GM21526 (cell line): ENCODE results near the gene DPP4.
"Not testable (repeated sequence)": the region's sequence is repeated elsewhere in the genome, so short reads cannot be mapped to it uniquely, and the experiment has no call there.

Source experiments
- ATAC-seq: cut with Tn5 transposase; IDR thresholded peaks from one replicate; pipeline ENCODE4 v1.9.1; 2021; ENCODE audit warnings: moderate library complexity; ENCODE audit not compliant: unreplicated experiment, low FRiP score

DPP4 gene

GRCh38 chr2:162060532-162060931 lies 13.5 kb downstream of the DPP4 start:
- ATAC-seq: no peak

- ATAC-seq: peak; percentile 83
These were observed 14.9 kb downstream of the DPP4 start for GRCh38 chr2:162058973-162059668.

GRCh38 chr2:162057426-162057825 lies 16.6 kb downstream of the DPP4 start:
- no peak for ATAC-seq

- no peak for ATAC-seq
These were observed 17.1 kb downstream of the DPP4 start for GRCh38 chr2:162056796-162057399.

DNA sequence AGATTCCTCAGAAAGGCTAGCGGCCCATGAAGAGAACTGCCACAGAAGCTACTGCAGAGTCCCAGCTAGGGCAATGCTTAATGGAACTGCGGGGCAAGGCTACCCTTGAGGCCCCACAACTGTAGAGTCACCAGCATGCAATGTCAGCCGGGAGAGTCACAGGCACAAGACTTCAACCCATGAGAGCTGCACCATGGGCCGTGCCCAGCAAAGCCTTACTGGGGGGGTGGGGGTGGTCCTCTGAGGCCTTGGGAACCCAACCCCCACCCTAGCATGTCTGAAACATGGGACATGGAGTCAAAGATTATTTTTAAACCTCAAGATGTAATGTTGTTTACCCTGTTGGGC lies 20.2 kb downstream of the DPP4 start:
- no peak for ATAC-seq

DNA sequence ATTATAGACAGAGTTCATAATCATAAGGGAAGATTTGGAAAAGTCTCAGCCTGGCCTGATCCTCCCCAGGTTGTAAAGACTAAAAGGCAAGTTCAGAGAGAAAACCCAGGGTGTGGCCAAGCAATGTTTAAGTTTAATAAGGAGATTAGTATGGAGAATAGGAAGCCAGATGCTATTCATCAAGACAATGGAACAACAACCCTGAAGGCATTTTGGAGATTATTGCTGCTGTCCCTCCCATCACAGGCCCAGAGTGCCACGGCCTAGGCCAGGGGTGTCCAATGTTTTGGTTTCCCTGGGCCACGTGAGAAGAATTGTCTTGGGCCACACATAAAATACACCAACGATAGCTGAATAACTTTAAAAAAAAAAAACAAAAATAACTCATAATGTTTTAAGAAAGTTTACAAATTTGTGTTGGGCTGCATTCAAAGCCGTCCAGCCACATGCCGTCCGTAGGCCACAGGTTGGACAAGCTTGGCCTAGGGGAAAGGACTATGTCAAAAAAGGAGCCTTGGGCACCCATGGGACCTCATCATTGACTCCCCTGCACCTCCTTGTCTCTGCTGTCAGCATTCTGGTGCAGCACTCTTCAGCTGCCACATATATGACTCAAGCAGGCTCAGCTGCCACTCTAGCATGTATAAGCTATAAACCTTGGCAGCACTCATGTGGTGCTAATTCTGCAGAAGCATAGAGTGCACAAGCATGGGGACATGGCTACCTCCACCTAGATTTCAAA lies 20.8 kb downstream of the DPP4 start:
- ATAC-seq: no peak

DNA sequence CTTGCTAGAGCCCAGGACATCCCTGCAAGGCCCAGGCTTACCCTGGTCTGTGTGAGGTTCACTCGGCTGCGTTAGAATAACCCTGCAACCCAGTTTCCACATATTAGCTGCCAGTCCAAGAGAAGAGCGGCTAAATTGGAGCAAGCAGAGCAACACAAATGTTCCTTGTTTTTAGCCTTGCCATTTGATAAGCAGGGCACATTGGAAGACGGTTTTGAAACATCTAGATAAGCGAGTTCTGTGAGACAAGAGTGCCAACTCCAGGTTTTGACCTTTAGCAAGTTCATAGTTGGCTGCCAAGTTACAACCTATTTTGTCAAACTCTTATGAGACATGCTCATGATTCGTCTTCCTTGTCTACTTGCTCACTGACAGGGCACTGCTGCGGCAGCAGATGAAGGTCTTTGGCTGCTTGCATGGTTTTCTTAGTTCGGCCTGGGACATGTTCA lies 23.5 kb downstream of the DPP4 start:
- no peak for ATAC-seq

GRCh38 chr2:162049089-162049488 lies 24.9 kb downstream of the DPP4 start:
- not testable (repeated sequence) for ATAC-seq

GRCh38 chr2:162044586-162044985 lies 29.4 kb downstream of the DPP4 start:
- ATAC-seq: no peak

DNA sequence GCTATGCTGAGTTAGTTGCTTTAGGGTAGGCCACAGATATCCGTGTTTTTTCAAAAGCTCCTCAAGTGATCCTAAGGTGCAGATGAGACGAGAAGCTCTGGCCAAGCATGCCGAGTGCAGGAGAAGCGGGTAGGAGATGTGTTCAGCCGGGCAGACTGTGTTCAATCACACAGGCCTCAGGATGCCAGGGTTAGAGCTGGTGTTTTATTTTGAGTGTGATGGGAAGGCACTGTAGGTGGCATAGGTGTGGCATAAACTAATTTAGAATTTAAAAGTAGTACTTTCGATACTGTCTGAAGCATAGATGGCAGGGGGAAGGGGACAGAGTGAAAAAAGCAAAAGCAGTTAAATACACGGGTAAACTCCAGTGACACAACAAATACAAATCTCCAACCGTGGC lies 30.9 kb downstream of the DPP4 start:
- ATAC-seq: no peak

DNA sequence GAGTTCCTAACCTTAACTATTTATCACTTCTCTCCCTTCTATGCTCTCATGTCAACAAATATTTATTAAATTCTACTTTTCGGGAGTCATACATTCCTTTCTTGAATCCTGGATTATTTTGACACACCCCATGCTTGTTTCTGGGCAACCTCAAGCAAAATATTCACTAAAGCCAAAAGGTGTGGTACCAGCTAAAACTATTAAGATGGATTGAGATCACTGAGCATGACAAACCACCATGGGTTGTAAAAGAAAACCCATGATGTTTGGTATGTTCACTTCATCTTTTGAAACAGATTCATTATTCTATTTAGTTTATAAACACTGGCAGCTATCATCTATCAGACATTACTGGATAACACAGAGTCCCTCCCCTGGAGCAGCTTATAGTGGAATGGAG lies 32.5 kb downstream of the DPP4 start:
- no peak for ATAC-seq

DNA sequence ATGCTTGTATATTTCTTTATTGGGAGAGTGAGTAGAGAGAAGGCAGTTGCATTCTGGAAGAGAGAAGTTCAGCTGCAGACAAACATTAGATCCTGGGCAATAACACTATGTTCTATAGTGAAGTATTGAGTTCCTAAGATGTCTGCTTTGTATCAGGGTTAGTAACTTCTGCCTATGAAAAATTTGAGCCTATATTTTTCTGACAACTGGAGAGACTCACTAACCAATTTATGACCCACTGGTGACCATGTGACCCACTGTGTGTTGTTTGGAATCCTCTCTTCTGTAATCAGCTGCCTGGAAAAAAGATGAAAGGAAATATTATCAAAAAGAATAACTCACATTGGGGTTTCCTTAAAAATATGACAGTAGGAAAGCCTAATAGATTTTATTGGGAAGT lies 35.3 kb downstream of the DPP4 start:
- no peak for ATAC-seq

- no peak for ATAC-seq
These were observed 36.1 kb downstream of the DPP4 start for GRCh38 chr2:162037886-162038285.

DNA sequence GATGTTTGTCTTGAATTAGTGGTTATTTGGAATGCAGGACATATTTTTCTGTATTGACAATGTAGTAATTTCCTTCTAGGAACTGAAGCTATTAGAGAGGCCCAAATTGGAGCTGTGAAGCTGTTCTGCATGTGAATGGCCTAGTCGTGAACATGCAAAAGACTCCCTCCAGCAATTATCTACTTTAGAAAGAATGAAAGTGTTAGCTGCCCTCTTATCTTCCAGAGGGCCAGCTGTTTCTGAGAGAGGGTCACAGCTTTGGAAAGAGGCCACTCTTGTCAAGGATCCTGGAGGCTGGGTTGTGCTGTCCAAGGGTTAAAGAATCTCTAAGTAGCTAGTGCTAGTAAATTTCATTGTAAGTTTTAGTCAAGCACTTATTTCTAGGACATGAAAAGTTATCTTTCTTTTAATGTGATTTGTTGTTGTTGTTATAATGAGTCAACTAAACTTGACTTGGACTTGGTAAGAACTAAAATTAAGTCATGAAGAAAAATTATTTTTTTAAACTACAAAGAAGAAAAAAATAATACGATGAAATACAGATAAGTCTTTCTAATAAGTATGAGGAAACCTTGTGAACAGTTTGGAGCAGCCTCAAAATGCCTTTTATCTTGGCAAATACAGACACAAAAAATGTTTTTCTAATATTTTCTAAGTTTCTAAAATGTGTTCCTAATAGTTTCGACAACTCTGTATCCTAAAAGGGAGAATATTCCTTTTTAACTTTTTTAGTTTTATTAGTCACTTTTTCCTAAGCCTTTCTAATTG lies 36.8 kb downstream of the DPP4 start:
- no peak for ATAC-seq

DNA sequence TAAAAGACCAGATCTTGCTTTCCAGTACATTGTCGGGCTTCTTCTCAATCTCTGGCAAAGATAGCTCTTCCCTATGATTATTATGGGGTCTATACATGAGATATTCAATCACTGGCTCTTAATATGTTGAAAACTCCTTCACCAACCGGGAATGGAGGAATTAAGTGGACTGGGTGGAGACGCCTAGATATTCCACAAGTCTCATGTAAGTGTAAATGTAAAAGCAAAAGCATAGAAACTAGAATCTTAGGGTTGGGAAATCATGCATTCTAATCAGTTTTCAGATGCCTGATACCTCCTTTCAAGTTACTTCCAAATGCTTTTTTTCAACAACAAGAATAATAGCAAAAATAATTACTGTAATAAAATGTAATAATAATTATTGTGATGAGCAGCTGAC lies 38.0 kb downstream of the DPP4 start:
- ATAC-seq: no peak

GRCh38 chr2:162030363-162031190 lies 43.4 kb downstream of the DPP4 start:
- ATAC-seq: no peak

DNA sequence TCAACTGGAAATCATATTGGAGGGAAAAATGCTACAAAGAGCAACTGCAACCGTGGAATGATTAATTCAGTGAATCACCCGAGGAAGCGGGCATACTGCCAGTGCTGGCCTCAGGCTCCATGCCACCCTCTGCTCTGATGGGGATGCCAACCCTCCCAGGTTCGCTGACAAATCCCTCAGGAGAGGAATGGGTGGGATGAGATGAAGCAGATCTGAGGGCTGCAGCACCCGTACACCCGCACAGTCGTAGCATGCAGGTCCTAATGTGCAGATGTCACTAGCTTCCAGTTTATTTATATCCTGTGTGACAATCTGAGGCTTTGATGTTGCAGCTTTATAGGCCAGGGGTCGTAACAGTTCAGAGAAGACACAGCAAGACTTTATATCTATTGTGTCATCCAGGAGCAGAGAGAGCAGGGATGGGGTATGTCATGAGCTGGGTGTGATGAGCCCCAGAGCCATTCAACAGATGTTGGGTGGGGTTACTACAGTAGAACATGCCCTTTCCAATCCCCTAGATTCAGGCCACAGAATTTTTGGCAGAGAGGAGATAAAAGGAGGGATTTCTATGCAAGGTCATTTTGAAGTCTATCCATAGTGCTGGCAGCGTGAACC lies 44.6 kb downstream of the DPP4 start:
- ATAC-seq: no peak

DNA sequence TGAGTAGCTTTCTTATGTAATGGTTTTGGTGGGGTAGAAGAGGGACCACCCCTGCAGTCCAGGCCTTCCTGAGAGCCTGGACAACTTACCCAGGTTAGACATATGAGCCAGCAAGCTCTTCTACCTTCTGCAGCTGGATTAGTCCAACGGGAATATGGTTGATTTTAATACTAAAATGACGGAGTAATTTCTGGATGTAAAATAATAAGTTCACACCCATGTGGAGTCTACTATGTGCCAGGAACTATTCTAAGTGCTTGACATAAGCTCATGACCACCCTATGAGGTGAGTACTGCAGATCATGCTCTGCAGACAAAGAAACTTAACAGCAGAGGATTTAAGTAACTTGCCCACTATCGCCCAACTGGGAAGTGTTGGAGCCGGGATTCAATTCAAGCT lies 45.5 kb downstream of the DPP4 start:
- no peak for ATAC-seq

GRCh38 chr2:162025121-162025911 lies 48.7 kb downstream of the DPP4 start:
- ATAC-seq: no peak
